Prostate gland (tissue), 2 donors: Measurements from ENCODE around the gene CCDC78.

ENCODE experiments used
- CTCF ChIP-seq, 4 experiments: fragments of 200-600 bp in 2 of 4; fragments of 450-650 bp in 2 of 4; sonication (generic) in 2 of 4; IDR thresholded peaks; 1 replicate in 3 of 4; 2 replicates in 1 of 4; pipeline ENCODE4 v1.5.1; 2016 to 2019; ENCODE audit warnings: antibody characterized with exemption in 4 of 4, mild to moderate bottlenecking in 2 of 4, moderate library complexity in 2 of 4
- POLR2A ChIP-seq: fragments of 450-650 bp; IDR thresholded peaks from one replicate; pipeline ENCODE4 v1.6.1; 2016; ENCODE audit warnings: antibody characterized with exemption, mild to moderate bottlenecking
- POLR2AphosphoS5 ChIP-seq: sonication (generic); formaldehyde crosslinking; IDR thresholded peaks from one replicate; pipeline ENCODE4 v1.6.1; 2017; ENCODE audit warnings: antibody characterized with exemption

DNA sequence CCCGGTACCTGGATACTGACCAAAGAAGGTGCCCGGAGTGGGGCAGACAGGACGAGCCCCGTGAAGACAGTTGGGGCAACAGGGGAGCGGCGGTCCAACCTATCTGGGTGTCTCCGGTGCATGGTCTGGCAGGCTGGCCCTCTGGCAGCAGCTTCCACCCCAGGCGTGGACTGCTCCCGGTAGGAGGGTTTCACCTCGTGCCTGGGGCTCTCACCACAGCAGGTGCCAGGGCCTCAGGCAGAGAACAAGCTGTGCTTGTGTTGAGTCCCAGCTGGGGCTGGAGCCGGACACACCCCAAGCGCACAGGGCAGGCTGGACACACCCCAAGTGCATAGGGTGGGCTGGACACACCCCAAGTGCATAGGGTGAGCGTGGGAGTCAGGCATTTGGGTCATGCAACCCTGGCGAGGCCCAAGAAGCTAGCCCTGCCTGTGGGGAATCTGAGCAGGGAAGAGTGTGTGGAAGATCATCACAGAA, 19.1 kb downstream of the CCDC78 start:
- TF ChIP-seq CTCF (IDR thresholded peaks at IDR 0.05) (no peak), POLR2A (no peak), POLR2AphosphoS5 (no peak)
